ENCODE data around the gene EMILIN1. TPM values are rescaled to one million over a fixed set of nuclear protein-coding genes. Genes with fewer than 3 reads are reported as not detected.

EMILIN1 gene
- total RNA-seq, 1 donor from 2014 or later: 56.3 TPM

- H3K36me3 ChIP-seq: peaks cover 40% of the 10 kb centered on the region
- intact Hi-C loops (cut with DNase I): no loop called here
- no peak overlapping the region for H3K4me3 ChIP-seq
- peaks cover 36% of the 10 kb centered on the region for H3K4me1 ChIP-seq
- no peaks in the 10 kb centered on the region for H3K9me3 ChIP-seq
- ATAC-seq (no peak), DNase-seq (no peak)
- no peak for TF ChIP-seq CTCF (IDR thresholded peaks at IDR 0.05)
- H3K27me3 ChIP-seq (ENCODE audit: low read depth): no peaks in the 10 kb centered on the region
- H3K27ac ChIP-seq: no peak overlapping the region
Observed at GRCh38 chr2:27067385-27067784, 11.0 kb upstream of the EMILIN1 start.

DNA sequence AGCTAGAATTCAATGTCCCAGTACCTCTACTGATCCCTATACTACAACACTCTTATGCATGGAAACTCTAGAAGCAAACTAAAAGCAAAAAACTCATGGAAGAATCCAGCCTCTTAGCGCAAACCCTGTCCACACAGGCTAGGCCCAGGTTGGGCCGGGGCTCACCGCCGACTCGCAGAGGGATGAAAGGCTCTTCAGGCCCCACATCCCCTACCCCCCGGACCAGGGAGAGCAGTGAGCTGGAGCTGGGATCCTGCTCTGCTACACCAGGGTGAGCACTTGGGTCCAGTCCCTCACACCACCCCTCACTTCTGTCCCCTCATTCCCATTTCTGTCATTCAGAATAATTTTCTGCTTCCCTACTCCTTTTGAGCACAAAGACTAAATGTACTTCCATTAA, 9.0 kb upstream of the EMILIN1 start:
- peaks cover 40% of the 10 kb centered on the region for H3K36me3 ChIP-seq
- no peaks in the 10 kb centered on the region for H3K27me3 ChIP-seq (ENCODE audit: low read depth)
- H3K9me3 ChIP-seq: no peaks in the 10 kb centered on the region
- peaks cover 49% of the 10 kb centered on the region for H3K4me1 ChIP-seq
- H3K4me3 ChIP-seq: no peak overlapping the region
- intact Hi-C loops (cut with DNase I): no loop called here
- H3K27ac ChIP-seq: no peak overlapping the region
- no peak for TF ChIP-seq CTCF (IDR thresholded peaks at IDR 0.05)
- ATAC-seq (no peak), DNase-seq (no peak)

DNA sequence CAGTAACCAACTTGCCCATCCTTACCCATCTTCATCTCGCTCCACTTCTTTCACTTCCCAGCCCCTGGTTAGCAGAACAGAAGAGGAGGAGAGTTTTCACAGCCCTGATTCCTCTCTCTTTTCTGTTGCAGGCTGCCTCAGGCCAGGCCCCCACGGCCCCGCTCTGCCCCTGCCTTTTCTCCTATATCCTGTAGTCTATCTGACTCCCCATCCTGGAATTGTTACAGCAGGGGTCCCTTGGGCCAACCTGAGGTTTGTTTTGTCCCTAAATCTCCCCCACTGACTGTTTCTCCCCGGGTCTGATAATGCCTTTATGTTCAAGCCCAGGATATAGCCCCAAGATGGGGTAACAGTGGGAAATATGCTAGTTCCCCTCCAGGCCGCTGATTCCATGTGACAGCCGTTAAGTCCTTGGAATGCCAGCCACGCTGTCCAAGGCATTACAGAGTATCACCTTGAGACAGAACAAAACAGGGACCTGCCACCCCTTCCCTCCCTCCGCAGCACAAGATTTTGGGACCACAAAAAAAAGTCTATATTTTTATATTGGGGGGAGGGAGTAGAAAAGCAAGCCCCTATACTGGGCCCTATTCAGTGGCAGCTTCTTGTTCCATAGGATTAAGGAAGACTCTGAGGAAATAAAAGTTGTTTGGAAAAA, 8.3 kb upstream of the EMILIN1 start:
- intact Hi-C loops (cut with DNase I): no loop called here
- Histone ChIP-seq H3K27ac (peak overlapping the region; percentile 91), H3K4me1 (peaks cover 56% of the 10 kb centered on the region), H3K4me3 (peak overlapping the region; percentile 97), H3K27me3 (ENCODE audit: low read depth) (no peaks in the 10 kb centered on the region), H3K36me3 (peaks cover 35% of the 10 kb centered on the region), H3K9me3 (no peaks in the 10 kb centered on the region)
- ATAC-seq (no peak), DNase-seq (no peak)
- no peak for TF ChIP-seq CTCF (IDR thresholded peaks at IDR 0.05)

DNA sequence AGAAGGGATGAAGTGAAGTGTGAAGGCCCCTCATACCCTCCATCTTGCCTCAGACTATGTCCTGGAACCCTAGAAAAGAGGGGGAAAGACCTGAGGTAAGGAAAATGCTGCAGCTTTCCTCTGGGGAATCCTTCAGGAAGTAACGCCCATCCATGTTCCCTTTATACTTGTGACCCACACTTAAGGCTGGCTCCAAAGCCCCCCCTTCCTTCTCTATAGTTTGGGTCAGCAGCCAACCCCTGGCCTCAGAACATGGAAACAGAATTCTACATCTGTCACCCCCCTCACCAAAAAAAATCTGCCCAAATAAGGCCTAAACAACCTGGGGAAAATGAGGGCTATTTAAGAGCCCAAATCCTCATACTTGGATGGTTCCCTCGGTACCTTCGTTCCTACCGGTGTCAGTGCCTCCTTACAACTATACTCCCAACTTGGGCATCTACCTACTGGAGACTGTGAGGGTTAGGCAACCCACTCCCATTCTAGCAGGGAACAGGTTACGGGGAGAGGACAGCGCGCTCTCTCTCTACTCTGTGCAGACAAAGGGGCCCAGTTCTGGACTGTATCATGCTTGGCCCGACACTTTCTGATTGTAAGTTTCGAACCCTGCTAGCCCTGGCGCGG, 7.7 kb upstream of the EMILIN1 start:
- no peak for TF ChIP-seq CTCF (IDR thresholded peaks at IDR 0.05)
- Histone ChIP-seq H3K4me1 (peaks cover 63% of the 10 kb centered on the region), H3K4me3 (peak overlapping the region; percentile 97), H3K27me3 (ENCODE audit: low read depth) (no peaks in the 10 kb centered on the region), H3K27ac (peak overlapping the region; percentile 91), H3K9me3 (no peaks in the 10 kb centered on the region), H3K36me3 (peaks cover 30% of the 10 kb centered on the region)
- intact Hi-C loops (cut with DNase I): no loop called here
- ATAC-seq (peak; percentile 1 to 13), DNase-seq (no peak)

- TF ChIP-seq CTCF (IDR thresholded peaks at IDR 0.05): no peak
- no peaks in the 10 kb centered on the region for H3K9me3 ChIP-seq
- no peaks in the 10 kb centered on the region for H3K27me3 ChIP-seq (ENCODE audit: low read depth)
- peak within 1 kb of the TSS; percentile 97 for H3K4me3 ChIP-seq
- peaks cover 30% of the 10 kb centered on the region for H3K36me3 ChIP-seq
- intact Hi-C loops (cut with DNase I): no loop called here
- ATAC-seq (peak; percentile 98), DNase-seq (peak; percentile 96)
- peaks cover 69% of the 10 kb centered on the region for H3K4me1 ChIP-seq
- H3K27ac ChIP-seq: peak within 1 kb of the TSS; percentile 91
Observed at GRCh38 chr2:27071277-27071989, 7.0 kb upstream of the EMILIN1 start, which contains the start of gene OST4. Gene OST4 (minus strand): TSS chr2:27071654.
